Right lobe of liver (tissue), 4 donors: ENCODE data around the gene ALMS1.

Source experiments
- POLR2A ChIP-seq: fragments of 450-650 bp; IDR thresholded peaks from one replicate; pipeline ENCODE4 v1.6.1; 2017; ENCODE audit warnings: antibody characterized with exemption, mild to moderate bottlenecking
- TF ChIP-seq, protein P1 (sequence below), 4 donors: fragments of 200-600 bp in 3 of 4; fragments of 450-650 bp in 1 of 4; IDR thresholded peaks; one replicate each; pipeline versions ENCODE4 v1.5.1 to v1.8.0; 2016 to 2022; ENCODE audit warnings: antibody characterized with exemption in 4 of 4, mild to moderate bottlenecking in 2 of 4
- donor health status: DM: no; HTN: no; CAD: no.
- donor health status: DM: no; HTN: no; CAD: no.
- donor health status: DM: no; HTN: yes; CAD: no.

DNA sequence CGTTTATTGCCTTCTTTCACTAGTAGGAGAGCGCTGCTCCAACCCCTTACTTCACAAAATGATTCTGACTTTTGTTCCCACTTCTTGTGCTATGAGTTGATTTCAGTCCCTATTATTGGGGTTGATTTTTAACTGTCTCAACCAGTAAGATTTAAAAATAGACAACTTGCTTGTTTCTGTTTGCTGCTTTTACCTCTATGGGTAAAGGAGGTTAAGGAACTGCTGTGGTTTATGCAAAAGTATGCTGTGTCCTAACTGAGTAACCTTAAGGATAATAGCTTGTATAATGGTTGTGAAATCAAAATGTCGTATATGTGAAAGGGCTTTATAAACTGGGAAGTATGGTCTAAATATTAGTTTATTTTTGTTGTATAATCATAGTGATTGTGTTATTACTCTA, 22.6 kb downstream of the ALMS1 start:
- TF ChIP-seq, protein P1, sequence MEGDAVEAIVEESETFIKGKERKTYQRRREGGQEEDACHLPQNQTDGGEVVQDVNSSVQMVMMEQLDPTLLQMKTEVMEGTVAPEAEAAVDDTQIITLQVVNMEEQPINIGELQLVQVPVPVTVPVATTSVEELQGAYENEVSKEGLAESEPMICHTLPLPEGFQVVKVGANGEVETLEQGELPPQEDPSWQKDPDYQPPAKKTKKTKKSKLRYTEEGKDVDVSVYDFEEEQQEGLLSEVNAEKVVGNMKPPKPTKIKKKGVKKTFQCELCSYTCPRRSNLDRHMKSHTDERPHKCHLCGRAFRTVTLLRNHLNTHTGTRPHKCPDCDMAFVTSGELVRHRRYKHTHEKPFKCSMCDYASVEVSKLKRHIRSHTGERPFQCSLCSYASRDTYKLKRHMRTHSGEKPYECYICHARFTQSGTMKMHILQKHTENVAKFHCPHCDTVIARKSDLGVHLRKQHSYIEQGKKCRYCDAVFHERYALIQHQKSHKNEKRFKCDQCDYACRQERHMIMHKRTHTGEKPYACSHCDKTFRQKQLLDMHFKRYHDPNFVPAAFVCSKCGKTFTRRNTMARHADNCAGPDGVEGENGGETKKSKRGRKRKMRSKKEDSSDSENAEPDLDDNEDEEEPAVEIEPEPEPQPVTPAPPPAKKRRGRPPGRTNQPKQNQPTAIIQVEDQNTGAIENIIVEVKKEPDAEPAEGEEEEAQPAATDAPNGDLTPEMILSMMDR (IDR thresholded peaks at IDR 0.05) = no peak
- TF ChIP-seq POLR2A = no peak
